ENCODE results near the gene RCAN1.

DNA sequence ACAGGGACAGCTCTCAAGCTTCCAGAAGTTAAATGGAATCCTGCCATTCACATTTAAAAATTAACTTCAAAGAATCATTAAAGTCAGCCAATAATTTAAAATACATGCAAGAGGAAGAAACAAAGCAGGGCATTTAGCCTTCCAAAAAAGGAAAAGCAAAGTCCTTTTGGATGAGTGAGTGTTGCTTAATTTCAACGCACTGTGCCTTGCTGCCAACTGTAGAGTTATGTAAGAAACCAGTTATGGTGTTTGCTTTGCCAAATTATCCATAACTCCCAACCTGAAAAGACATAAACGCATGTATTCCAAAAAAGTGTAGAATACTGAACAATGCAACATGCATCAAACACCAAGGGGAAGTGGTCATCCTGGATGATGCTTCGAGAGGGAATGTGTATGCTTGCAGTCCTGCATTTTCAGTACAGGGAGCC is 86.8 kb downstream of the RCAN1 start:
- TF ChIP-seq, protein P1, sequence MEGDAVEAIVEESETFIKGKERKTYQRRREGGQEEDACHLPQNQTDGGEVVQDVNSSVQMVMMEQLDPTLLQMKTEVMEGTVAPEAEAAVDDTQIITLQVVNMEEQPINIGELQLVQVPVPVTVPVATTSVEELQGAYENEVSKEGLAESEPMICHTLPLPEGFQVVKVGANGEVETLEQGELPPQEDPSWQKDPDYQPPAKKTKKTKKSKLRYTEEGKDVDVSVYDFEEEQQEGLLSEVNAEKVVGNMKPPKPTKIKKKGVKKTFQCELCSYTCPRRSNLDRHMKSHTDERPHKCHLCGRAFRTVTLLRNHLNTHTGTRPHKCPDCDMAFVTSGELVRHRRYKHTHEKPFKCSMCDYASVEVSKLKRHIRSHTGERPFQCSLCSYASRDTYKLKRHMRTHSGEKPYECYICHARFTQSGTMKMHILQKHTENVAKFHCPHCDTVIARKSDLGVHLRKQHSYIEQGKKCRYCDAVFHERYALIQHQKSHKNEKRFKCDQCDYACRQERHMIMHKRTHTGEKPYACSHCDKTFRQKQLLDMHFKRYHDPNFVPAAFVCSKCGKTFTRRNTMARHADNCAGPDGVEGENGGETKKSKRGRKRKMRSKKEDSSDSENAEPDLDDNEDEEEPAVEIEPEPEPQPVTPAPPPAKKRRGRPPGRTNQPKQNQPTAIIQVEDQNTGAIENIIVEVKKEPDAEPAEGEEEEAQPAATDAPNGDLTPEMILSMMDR (conservative IDR thresholded peaks at IDR 0.05; ENCODE audit: low read depth, low read length): no peak
- TF ChIP-seq EZH2 (IDR thresholded peaks at IDR 0.05; ENCODE audit: borderline replicate concordance, low read depth, low read length, poor library complexity, severe bottlenecking): no peak
